ENCODE data around the gene LGALS9B. TPM values are rescaled to one million over a fixed set of nuclear protein-coding genes. Genes with fewer than 3 reads are reported as not detected.
"Not testable (repeated sequence)": the region's sequence is repeated elsewhere in the genome, so short reads cannot be mapped to it uniquely, and the experiment has no call there.

LGALS9B gene
- total RNA-seq, 1 experiment from 2014 or later: 0.20 TPM

- H3K4me3 ChIP-seq (replicated peaks in 1 of 2; ENCODE audit: low read depth in 1 of 2, low read length in 2 of 2); H3K27me3 ChIP-seq (ENCODE audit: insufficient read depth, low read length); BruUV-seq (replicated peaks); H3K36me3 ChIP-seq (ENCODE audit: control insufficient read depth in 1 of 2, insufficient read depth in 2 of 2, low read length in 2 of 2); H3K4me1 ChIP-seq (ENCODE audit: control insufficient read depth in 1 of 2, insufficient read depth in 2 of 2, low read length in 2 of 2); H3K27ac ChIP-seq (ENCODE audit: low read depth, low read length); H3K9me2 ChIP-seq (ENCODE audit: insufficient read depth); RAD21 ChIA-PET (ENCODE audit: low non-redundant PET in 1 of 2, low total read pairs in 2 of 2, uncharacterized antibody in 2 of 2, unreplicated experiment in 2 of 2); H3K79me2 ChIP-seq (ENCODE audit: insufficient read depth, low read length); H3K9me3 ChIP-seq (ENCODE audit: control insufficient read depth in 1 of 2, insufficient read depth in 1 of 2, low read depth in 1 of 2, low read length in 2 of 2); DNase-seq (ENCODE audit: low read depth, low spot score); CTCF ChIA-PET; H4K20me1 ChIP-seq (ENCODE audit: insufficient read depth); H3K9ac ChIP-seq (ENCODE audit: low read length); H2AFZ ChIP-seq (ENCODE audit: low read depth, low read length, poor library complexity, severe bottlenecking); POLR2A ChIA-PET; intact Hi-C loops (cut with micrococcal nuclease); H3K4me2 ChIP-seq (ENCODE audit: low read length): not testable (repeated sequence)
- ATAC-seq: peak; percentile 55
Observed at GRCh38 chr17:20501896-20502295, 34.6 kb upstream of the LGALS9B start.

DNA sequence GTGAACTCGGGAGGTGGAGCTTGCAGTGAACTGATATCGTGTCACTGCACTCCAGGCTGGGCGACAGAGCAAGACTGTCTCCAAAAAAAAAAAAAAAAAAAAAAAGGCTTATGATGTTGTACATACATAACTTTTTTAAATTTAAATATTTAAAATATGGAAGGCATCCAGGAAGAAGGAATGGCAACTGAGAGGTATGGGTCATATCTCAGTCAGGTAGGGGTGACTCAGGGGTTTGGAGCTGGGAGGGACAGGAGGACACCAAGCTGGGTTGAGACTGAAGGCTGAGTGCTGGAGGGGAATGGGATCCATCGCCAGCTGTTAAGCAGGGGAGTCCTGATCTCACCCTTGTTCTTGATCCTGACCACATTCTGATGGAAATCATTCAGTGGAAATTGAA, 33.0 kb upstream of the LGALS9B start:
- POLR2A ChIA-PET; CTCF ChIA-PET; H3K9me3 ChIP-seq (ENCODE audit: control insufficient read depth in 1 of 2, insufficient read depth in 1 of 2, low read depth in 1 of 2, low read length in 2 of 2): not testable (repeated sequence)

GRCh38 chr17:20495420-20495819, 28.1 kb upstream of the LGALS9B start:
- H3K4me1 ChIP-seq (ENCODE audit: control insufficient read depth in 1 of 2, insufficient read depth in 2 of 2, low read length in 2 of 2); H3K9me3 ChIP-seq (ENCODE audit: control insufficient read depth in 1 of 2, insufficient read depth in 1 of 2, low read depth in 1 of 2, low read length in 2 of 2); H3K4me3 ChIP-seq (replicated peaks in 1 of 2; ENCODE audit: low read depth in 1 of 2, low read length in 2 of 2); H3K27me3 ChIP-seq (ENCODE audit: insufficient read depth, low read length); BruUV-seq (replicated peaks); H3K9me2 ChIP-seq (ENCODE audit: insufficient read depth); ATAC-seq; H3K27ac ChIP-seq (ENCODE audit: low read depth, low read length); CTCF ChIA-PET; H3K4me2 ChIP-seq (ENCODE audit: low read length); RAD21 ChIA-PET (ENCODE audit: low non-redundant PET in 1 of 2, low total read pairs in 2 of 2, uncharacterized antibody in 2 of 2, unreplicated experiment in 2 of 2); H3K9ac ChIP-seq (ENCODE audit: low read length); intact Hi-C loops (cut with micrococcal nuclease); DNase-seq (ENCODE audit: low read depth, low spot score); POLR2A ChIA-PET; H2AFZ ChIP-seq (ENCODE audit: low read depth, low read length, poor library complexity, severe bottlenecking); H3K36me3 ChIP-seq (ENCODE audit: control insufficient read depth in 1 of 2, insufficient read depth in 2 of 2, low read length in 2 of 2); H3K79me2 ChIP-seq (ENCODE audit: insufficient read depth, low read length); H4K20me1 ChIP-seq (ENCODE audit: insufficient read depth): not testable (repeated sequence)

More for the DNA sequence above, 33.0 kb upstream of the LGALS9B start:
- H3K4me2 ChIP-seq (ENCODE audit: low read length); RAD21 ChIA-PET (ENCODE audit: low non-redundant PET in 1 of 2, low total read pairs in 2 of 2, uncharacterized antibody in 2 of 2, unreplicated experiment in 2 of 2); H3K36me3 ChIP-seq (ENCODE audit: control insufficient read depth in 1 of 2, insufficient read depth in 2 of 2, low read length in 2 of 2); intact Hi-C loops (cut with micrococcal nuclease); H3K27ac ChIP-seq (ENCODE audit: low read depth, low read length); H3K4me1 ChIP-seq (ENCODE audit: control insufficient read depth in 1 of 2, insufficient read depth in 2 of 2, low read length in 2 of 2); ATAC-seq; H3K4me3 ChIP-seq (replicated peaks in 1 of 2; ENCODE audit: low read depth in 1 of 2, low read length in 2 of 2); H3K27me3 ChIP-seq (ENCODE audit: insufficient read depth, low read length); H3K9ac ChIP-seq (ENCODE audit: low read length); BruUV-seq (replicated peaks); H4K20me1 ChIP-seq (ENCODE audit: insufficient read depth); H3K79me2 ChIP-seq (ENCODE audit: insufficient read depth, low read length); H3K9me2 ChIP-seq (ENCODE audit: insufficient read depth); DNase-seq (ENCODE audit: low read depth, low spot score); H2AFZ ChIP-seq (ENCODE audit: low read depth, low read length, poor library complexity, severe bottlenecking): not testable (repeated sequence)

DNA sequence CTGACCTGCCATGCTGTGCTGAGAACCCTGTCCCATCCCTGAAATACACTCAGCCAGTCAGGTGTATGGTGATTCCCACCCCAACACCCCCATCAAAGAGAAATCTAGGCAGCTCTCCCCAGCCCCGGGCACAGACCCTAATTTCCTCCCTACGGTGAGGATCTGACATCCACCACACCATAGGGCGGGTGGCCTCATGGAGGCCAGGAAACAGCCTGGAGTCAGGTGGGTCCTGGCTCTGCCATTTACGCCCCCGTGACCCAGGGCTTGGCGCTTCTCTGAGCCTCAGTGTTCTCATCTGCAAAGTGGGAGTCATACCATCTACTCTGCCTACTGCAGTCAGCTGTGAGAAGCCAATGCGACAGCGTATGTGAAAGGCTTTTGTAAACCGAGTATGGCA, 27.4 kb upstream of the LGALS9B start:
- H3K4me3 ChIP-seq (replicated peaks in 1 of 2; ENCODE audit: low read depth in 1 of 2, low read length in 2 of 2); H3K27me3 ChIP-seq (ENCODE audit: insufficient read depth, low read length); H3K9me3 ChIP-seq (ENCODE audit: control insufficient read depth in 1 of 2, insufficient read depth in 1 of 2, low read depth in 1 of 2, low read length in 2 of 2); CTCF ChIA-PET; H4K20me1 ChIP-seq (ENCODE audit: insufficient read depth); POLR2A ChIA-PET; ATAC-seq; H3K79me2 ChIP-seq (ENCODE audit: insufficient read depth, low read length); H2AFZ ChIP-seq (ENCODE audit: low read depth, low read length, poor library complexity, severe bottlenecking); H3K36me3 ChIP-seq (ENCODE audit: control insufficient read depth in 1 of 2, insufficient read depth in 2 of 2, low read length in 2 of 2); RAD21 ChIA-PET (ENCODE audit: low non-redundant PET in 1 of 2, low total read pairs in 2 of 2, uncharacterized antibody in 2 of 2, unreplicated experiment in 2 of 2); H3K4me2 ChIP-seq (ENCODE audit: low read length); intact Hi-C loops (cut with micrococcal nuclease); H3K4me1 ChIP-seq (ENCODE audit: control insufficient read depth in 1 of 2, insufficient read depth in 2 of 2, low read length in 2 of 2); H3K9ac ChIP-seq (ENCODE audit: low read length); H3K27ac ChIP-seq (ENCODE audit: low read depth, low read length); H3K9me2 ChIP-seq (ENCODE audit: insufficient read depth); DNase-seq (ENCODE audit: low read depth, low spot score); BruUV-seq (replicated peaks): not testable (repeated sequence)

DNA sequence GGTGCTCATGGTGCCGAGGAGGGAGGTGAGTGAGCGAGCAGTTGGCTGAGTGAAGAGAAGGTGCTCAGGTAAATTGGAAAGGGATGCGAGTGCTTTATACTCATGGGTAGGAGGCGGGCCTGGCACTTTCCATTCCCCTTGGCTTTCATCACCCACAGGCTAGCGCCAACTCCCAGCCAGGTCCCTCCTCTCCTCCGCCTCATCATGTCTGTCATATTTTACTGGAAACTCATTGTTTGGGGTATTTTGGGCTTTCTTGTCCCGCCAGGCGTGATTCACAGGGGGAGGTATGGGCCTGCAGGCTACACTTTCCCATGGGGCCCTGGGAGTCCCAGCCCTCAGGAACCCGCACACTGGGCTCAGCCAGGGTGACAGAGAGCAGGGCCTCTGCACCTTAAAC, 26.8 kb upstream of the LGALS9B start:
- BruUV-seq (replicated peaks): not testable (repeated sequence)

More for the DNA sequence above, 26.8 kb upstream of the LGALS9B start:
- H3K9me3 ChIP-seq (ENCODE audit: control insufficient read depth in 1 of 2, insufficient read depth in 1 of 2, low read depth in 1 of 2, low read length in 2 of 2); RAD21 ChIA-PET (ENCODE audit: low non-redundant PET in 1 of 2, low total read pairs in 2 of 2, uncharacterized antibody in 2 of 2, unreplicated experiment in 2 of 2); intact Hi-C loops (cut with micrococcal nuclease); H3K36me3 ChIP-seq (ENCODE audit: control insufficient read depth in 1 of 2, insufficient read depth in 2 of 2, low read length in 2 of 2); POLR2A ChIA-PET; H3K79me2 ChIP-seq (ENCODE audit: insufficient read depth, low read length); H2AFZ ChIP-seq (ENCODE audit: low read depth, low read length, poor library complexity, severe bottlenecking); H3K4me2 ChIP-seq (ENCODE audit: low read length); H4K20me1 ChIP-seq (ENCODE audit: insufficient read depth); H3K27me3 ChIP-seq (ENCODE audit: insufficient read depth, low read length); H3K9me2 ChIP-seq (ENCODE audit: insufficient read depth); CTCF ChIA-PET; H3K9ac ChIP-seq (ENCODE audit: low read length); H3K4me3 ChIP-seq (replicated peaks in 1 of 2; ENCODE audit: low read depth in 1 of 2, low read length in 2 of 2); ATAC-seq; H3K27ac ChIP-seq (ENCODE audit: low read depth, low read length); DNase-seq (ENCODE audit: low read depth, low spot score); H3K4me1 ChIP-seq (ENCODE audit: control insufficient read depth in 1 of 2, insufficient read depth in 2 of 2, low read length in 2 of 2): not testable (repeated sequence)

Data from HCT116 (cell line).